Hepatocyte (in vitro differentiated cells): ENCODE data around the gene FN3K.

Source experiments
- EZH2 ChIP-seq: fragments of 200-600 bp; sonication (generic); IDR thresholded peaks from 2 replicates; pipeline ENCODE4 v1.6.1; 2016; ENCODE audit warnings: antibody characterized with exemption, mild to moderate bottlenecking, borderline replicate concordance
- TF ChIP-seq, protein P1 (sequence below): fragments of 200-600 bp; sonication (generic); IDR thresholded peaks from 2 replicates; pipeline ENCODE4 v1.5.1; 2016; ENCODE audit warnings: antibody characterized with exemption, mild to moderate bottlenecking; ENCODE audit not compliant: poor library complexity

DNA sequence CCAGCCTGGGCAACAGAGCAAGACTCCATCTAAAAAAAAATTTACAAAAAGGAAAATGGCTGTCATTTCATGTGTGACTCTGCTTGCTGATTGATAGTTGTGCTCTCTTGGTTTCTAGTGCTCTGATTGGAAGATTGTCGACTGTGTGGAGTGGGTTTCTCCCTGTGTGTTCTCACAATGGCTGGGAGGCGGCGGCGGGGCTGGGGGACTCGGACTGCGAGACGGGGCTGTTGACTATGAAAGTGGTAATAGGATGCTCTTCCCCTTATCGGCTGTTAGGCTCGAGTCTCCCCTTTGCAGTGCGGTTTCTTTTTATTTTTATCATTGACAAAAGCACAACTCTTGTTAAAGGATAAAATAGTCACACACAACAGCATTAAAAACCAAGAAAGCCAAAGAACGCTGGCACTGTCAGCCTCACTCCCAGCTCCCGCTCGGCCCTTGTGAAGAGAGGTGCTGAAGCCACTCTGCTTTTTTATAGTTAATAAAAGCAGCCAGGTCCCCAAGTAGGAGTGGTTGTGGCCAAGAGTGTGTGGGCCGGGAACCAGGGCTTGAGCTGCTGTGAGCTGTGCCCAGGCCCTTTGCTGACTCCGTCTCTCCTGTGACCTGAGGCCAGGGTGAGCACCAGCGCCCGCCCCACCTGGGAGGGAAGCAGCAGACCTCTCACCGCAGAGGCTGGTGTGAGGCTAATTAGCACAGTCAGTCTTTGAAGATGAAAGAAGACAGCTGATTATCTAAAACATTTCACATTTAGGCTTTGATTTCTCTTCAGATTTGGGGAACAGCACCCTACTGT is 53.0 kb downstream of the FN3K start:
- TF ChIP-seq, protein P1, sequence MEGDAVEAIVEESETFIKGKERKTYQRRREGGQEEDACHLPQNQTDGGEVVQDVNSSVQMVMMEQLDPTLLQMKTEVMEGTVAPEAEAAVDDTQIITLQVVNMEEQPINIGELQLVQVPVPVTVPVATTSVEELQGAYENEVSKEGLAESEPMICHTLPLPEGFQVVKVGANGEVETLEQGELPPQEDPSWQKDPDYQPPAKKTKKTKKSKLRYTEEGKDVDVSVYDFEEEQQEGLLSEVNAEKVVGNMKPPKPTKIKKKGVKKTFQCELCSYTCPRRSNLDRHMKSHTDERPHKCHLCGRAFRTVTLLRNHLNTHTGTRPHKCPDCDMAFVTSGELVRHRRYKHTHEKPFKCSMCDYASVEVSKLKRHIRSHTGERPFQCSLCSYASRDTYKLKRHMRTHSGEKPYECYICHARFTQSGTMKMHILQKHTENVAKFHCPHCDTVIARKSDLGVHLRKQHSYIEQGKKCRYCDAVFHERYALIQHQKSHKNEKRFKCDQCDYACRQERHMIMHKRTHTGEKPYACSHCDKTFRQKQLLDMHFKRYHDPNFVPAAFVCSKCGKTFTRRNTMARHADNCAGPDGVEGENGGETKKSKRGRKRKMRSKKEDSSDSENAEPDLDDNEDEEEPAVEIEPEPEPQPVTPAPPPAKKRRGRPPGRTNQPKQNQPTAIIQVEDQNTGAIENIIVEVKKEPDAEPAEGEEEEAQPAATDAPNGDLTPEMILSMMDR = no peak
- TF ChIP-seq EZH2 = no peak
